OCI-LY3 (cell line): Measurements from ENCODE around the gene TMEM209.

Experiments used
- EZH2phosphoT487 ChIP-seq: fragments of 200-600 bp; shearing (Covaris generic); IDR thresholded peaks from 2 replicates; pipeline ENCODE4 v1.6.1; 2018; ENCODE audit warnings: antibody characterized with exemption, mixed run types, low read depth
- TF ChIP-seq, protein P1 (sequence below): fragments of 200-600, 300-600 bp; sonication (generic); IDR thresholded peaks from 2 replicates; pipeline ENCODE4 v1.5.1; 2014; ENCODE audit warnings: antibody characterized with exemption, low read length, low read depth

DNA sequence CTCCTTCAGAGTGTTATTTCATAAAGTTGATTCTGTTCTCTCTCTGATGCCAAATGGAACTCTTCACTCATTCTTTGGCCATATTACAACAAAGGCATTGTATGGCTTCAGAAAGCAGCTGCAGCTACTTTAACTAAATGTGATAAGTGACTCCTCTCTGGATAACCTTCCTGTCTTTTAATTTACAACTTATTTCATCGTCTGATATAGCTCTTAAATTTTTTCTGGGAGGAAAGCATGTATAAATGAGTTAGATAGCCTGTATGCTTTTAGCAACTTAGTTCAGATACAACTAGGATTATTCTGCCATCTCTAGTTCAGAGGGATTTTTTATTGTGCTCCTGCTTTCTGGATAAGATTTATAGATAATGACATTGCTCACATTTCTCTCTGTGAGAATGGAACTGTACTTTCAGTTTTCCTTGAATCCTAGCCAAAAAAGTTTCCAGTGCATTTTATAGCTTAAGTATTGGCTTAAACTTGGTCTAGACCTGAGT, 77.3 kb downstream of the TMEM209 start:
- TF ChIP-seq, protein P1, sequence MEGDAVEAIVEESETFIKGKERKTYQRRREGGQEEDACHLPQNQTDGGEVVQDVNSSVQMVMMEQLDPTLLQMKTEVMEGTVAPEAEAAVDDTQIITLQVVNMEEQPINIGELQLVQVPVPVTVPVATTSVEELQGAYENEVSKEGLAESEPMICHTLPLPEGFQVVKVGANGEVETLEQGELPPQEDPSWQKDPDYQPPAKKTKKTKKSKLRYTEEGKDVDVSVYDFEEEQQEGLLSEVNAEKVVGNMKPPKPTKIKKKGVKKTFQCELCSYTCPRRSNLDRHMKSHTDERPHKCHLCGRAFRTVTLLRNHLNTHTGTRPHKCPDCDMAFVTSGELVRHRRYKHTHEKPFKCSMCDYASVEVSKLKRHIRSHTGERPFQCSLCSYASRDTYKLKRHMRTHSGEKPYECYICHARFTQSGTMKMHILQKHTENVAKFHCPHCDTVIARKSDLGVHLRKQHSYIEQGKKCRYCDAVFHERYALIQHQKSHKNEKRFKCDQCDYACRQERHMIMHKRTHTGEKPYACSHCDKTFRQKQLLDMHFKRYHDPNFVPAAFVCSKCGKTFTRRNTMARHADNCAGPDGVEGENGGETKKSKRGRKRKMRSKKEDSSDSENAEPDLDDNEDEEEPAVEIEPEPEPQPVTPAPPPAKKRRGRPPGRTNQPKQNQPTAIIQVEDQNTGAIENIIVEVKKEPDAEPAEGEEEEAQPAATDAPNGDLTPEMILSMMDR, result no peak
- TF ChIP-seq EZH2phosphoT487, result no peak
